Mucosa of descending colon (tissue), 3 donors: ENCODE data around the gene MSS51. TPM values are rescaled to one million over a fixed set of nuclear protein-coding genes. Genes with fewer than 3 reads are reported as not detected.

Experiments used
- ATAC-seq: fragments of 200-7000 bp; cut with Tn5 transposase; one replicate; pipeline ENCODE4 v1.9.1; 2020; ENCODE audit warnings: mild to moderate bottlenecking, moderate library complexity
- DNase-seq, 3 donors: peaks; one replicate each; pipeline ENCODE4 v3.0.0-alpha.2; 2020
- H3K36me3 ChIP-seq: fragments of 200-600 bp; one replicate; pipeline ENCODE4 v1.8.0; 2021; ENCODE audit warnings: low read depth, mild to moderate bottlenecking
- H3K4me1 ChIP-seq: fragments of 200-600 bp; one replicate; pipeline ENCODE4 v1.8.0; 2021; ENCODE audit warnings: low read depth, mild to moderate bottlenecking
- H3K4me3 ChIP-seq: fragments of 200-600 bp; one replicate; pipeline ENCODE4 v1.8.0; 2021; ENCODE audit warnings: mild to moderate bottlenecking
- H3K9me3 ChIP-seq: fragments of 200-600 bp; one replicate; pipeline ENCODE4 v1.8.0; 2021; ENCODE audit warnings: mild to moderate bottlenecking
- intact Hi-C, 2 donors: fragments of 100-400 bp; cut with DNase I in 1 of 2; cut with micrococcal nuclease in 1 of 2; formaldehyde crosslinking; loops; one replicate each; pipeline versions ENCODE4 v1.11.0 to v1.11.1; 2022; cut with DNase I, micrococcal nuclease
- total RNA-seq, 3 donors: library from RNA; stranded (reverse); fragmentation: NEBNext Ultra II Directional in 2 of 3; extraction: Animal tissue kit (Norgen Biotek cat#: 25700) in 2 of 3; gene quantifications; one replicate each; pipeline versions ENCODE4 v1.2.1 to v1.2.4, GENCODE V29; 2021 to 2023
- TF ChIP-seq, protein P1 (sequence below): fragments of 200-600 bp; IDR thresholded peaks from one replicate; pipeline ENCODE4 v1.8.0; 2022; ENCODE audit warnings: antibody characterized with exemption, mild to moderate bottlenecking
- donor health status: DM: no; HTN: no; CAD: no; lungs with moderate emphysema.
- donor health status: DM: no; HTN: no; CAD: no.
- donor health status: DM: no; HTN: yes; CAD: no.

Gene MSS51
- total RNA-seq, 3 donors from 2014 or later: 1.8 to 2.8 (median 2.7) TPM

GRCh38 chr10:73432646-73433537 is 469 bp downstream of the MSS51 start:
- no peaks in the 10 kb centered on the region for H3K9me3 ChIP-seq
- H3K4me3 ChIP-seq: no peak overlapping the region
- H3K36me3 ChIP-seq: no peaks in the 10 kb centered on the region
- H3K4me1 ChIP-seq: no peaks in the 10 kb centered on the region
- TF ChIP-seq, protein P1, sequence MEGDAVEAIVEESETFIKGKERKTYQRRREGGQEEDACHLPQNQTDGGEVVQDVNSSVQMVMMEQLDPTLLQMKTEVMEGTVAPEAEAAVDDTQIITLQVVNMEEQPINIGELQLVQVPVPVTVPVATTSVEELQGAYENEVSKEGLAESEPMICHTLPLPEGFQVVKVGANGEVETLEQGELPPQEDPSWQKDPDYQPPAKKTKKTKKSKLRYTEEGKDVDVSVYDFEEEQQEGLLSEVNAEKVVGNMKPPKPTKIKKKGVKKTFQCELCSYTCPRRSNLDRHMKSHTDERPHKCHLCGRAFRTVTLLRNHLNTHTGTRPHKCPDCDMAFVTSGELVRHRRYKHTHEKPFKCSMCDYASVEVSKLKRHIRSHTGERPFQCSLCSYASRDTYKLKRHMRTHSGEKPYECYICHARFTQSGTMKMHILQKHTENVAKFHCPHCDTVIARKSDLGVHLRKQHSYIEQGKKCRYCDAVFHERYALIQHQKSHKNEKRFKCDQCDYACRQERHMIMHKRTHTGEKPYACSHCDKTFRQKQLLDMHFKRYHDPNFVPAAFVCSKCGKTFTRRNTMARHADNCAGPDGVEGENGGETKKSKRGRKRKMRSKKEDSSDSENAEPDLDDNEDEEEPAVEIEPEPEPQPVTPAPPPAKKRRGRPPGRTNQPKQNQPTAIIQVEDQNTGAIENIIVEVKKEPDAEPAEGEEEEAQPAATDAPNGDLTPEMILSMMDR: no peak
- intact Hi-C loops: no loop called here
- ATAC-seq (no peak), DNase-seq (no peak)

DNA sequence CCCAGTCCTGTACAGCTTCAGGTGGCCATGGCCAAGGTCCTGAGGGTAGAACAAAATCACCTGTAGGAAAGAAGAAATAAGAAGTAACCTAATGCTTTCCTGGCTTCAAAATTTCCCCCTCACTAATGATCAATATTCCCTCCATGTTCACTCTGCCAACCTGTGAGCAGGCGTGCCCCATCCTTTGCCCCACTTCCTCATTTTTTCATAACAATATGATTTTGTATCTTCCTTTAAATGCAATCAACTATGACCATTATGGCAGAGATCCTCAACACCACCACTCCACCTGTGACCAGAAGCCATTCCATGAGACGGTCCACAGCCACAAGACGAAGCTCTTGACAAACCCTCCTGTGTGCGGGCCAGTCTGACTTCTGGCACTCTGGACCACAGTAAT is 7.0 kb downstream of the MSS51 start:
- H3K4me3 ChIP-seq: no peak overlapping the region
- no peak for ATAC-seq
- no peaks in the 10 kb centered on the region for H3K4me1 ChIP-seq
- TF ChIP-seq, protein P1: no peak
- intact Hi-C loops: no loop called here
- no peak for DNase-seq
- H3K9me3 ChIP-seq: no peaks in the 10 kb centered on the region
- no peaks in the 10 kb centered on the region for H3K36me3 ChIP-seq

DNA sequence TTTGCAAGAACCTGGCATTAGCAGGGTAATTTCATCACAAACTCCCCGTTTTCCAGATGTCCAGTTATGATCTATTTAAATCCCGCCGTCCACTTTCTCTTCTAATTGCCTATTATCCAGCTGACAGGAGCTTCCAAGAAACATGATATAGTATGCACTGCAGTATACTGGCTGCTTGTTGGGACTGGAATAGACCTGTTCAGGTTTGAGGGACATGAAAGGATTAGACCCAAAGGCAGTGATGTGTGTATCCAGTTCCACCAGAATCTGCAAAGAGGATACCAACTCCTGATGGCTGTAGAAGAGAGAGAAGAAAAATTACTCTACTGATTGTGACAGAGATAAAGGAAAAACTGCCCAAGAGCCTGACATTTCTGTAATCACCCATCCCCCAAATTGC is 8.9 kb downstream of the MSS51 start:
- no peaks in the 10 kb centered on the region for H3K4me1 ChIP-seq
- DNase-seq (no peak), ATAC-seq (no peak)
- intact Hi-C loops: no loop called here
- no peak overlapping the region for H3K4me3 ChIP-seq
- no peaks in the 10 kb centered on the region for H3K9me3 ChIP-seq
- no peaks in the 10 kb centered on the region for H3K36me3 ChIP-seq
- TF ChIP-seq, protein P1: no peak

GRCh38 chr10:73423309-73423708 is 10.1 kb downstream of the MSS51 start:
- no peaks in the 10 kb centered on the region for H3K36me3 ChIP-seq
- intact Hi-C loops: no loop called here
- no peaks in the 10 kb centered on the region for H3K9me3 ChIP-seq
- DNase-seq (no peak), ATAC-seq (no peak)
- TF ChIP-seq, protein P1: no peak
- no peak overlapping the region for H3K4me3 ChIP-seq
- H3K4me1 ChIP-seq: no peaks in the 10 kb centered on the region

- ATAC-seq (no peak), DNase-seq (no peak)
- intact Hi-C loops: no loop called here
- TF ChIP-seq, protein P1: no peak
- Histone ChIP-seq H3K4me3 (no peak overlapping the region), H3K4me1 (peaks cover 17% of the 10 kb centered on the region), H3K9me3 (no peaks in the 10 kb centered on the region), H3K36me3 (no peaks in the 10 kb centered on the region)
Measured at GRCh38 chr10:73416571-73416970, 16.8 kb downstream of the MSS51 start.
